NCI-H1436 (cell line): Measurements from ENCODE around the gene OMG.
"Not testable (repeated sequence)": the region's sequence is repeated elsewhere in the genome, so short reads cannot be mapped to it uniquely, and the experiment has no call there.

Source experiments
- DNase-seq: peaks from one replicate; lab custom pipeline; 2025; lab: John Stamatoyannopoulos, UW

Gene OMG

GRCh38 chr17:31262923-31263322, 34.1 kb downstream of the OMG start:
- not testable (repeated sequence) for DNase-seq

- no peak for DNase-seq
These were observed 35.4 kb downstream of the OMG start for GRCh38 chr17:31261601-31262000.

GRCh38 chr17:31260151-31260550, 36.9 kb downstream of the OMG start:
- DNase-seq, result no peak

GRCh38 chr17:31256936-31257335, 40.1 kb downstream of the OMG start:
- no peak for DNase-seq

- DNase-seq, result no peak
These were observed 42.4 kb downstream of the OMG start for GRCh38 chr17:31254654-31255053.

- DNase-seq, result no peak
These were observed 44.3 kb downstream of the OMG start for GRCh38 chr17:31252741-31253140.

GRCh38 chr17:31251970-31252328, 45.1 kb downstream of the OMG start:
- no peak for DNase-seq

- DNase-seq, result no peak
These were observed 45.7 kb downstream of the OMG start for GRCh38 chr17:31251105-31251969.

- no peak for DNase-seq
These were observed 46.8 kb downstream of the OMG start for GRCh38 chr17:31250229-31250628.

- no peak for DNase-seq
These were observed 47.3 kb downstream of the OMG start for GRCh38 chr17:31249835-31250141.

- no peak for DNase-seq
These were observed 47.8 kb downstream of the OMG start for GRCh38 chr17:31248986-31249834.
